Measurements from ENCODE around the gene FAM13A.

- no peak for TF ChIP-seq POLR2A (IDR thresholded peaks at IDR 0.05)
- TF ChIP-seq CTCF (IDR thresholded peaks at IDR 0.05): no peak
These were observed 314.4 kb downstream of the FAM13A start for GRCh38 chr4:88742561-88742960.
